K562 (cell line): Measurements from ENCODE around the gene GLIPR1L1. TPM values are rescaled to one million over a fixed set of nuclear protein-coding genes. Genes with fewer than 3 reads are reported as not detected.

Source experiments
- ATAC-seq: fragments of 200-7000 bp; cut with Tn5 transposase; 3 replicates; pipeline ENCODE4 v1.9.1; 2020; ENCODE audit warnings: moderate library complexity
- BruUV-seq: library from RNA; stranded (reverse); fragments of 400-500 nt; replicated peaks from 2 replicates; lab custom pipeline; 2021; lab: Mats Ljungman, UMichigan
- CTCF ChIA-PET: fragments of 300-600 bp; formaldehyde crosslinking; extraction: SDS; loops from one replicate; lab custom pipeline; 2021; ENCODE audit warnings: low intra/inter-chr PET ratio; lab: Yijun Ruan, JAX
- POLR2A ChIA-PET: fragments of 300-600, 350-650 bp; sonication (Branson Sonifier 250); formaldehyde crosslinking; extraction: SDS; loops from one replicate; lab custom pipeline; 2021; ENCODE audit warnings: antibody characterized with exemption, inconsistent platforms; lab: Yijun Ruan, JAX
- DNase-seq, 4 experiments: peaks; one replicate each; pipeline versions ENCODE4 v3.0.0 to v3.0.0-alpha.2; 2011 to 2018; ENCODE audit warnings: low spot score in 3 of 4, mixed read lengths in 3 of 4; ENCODE audit errors: extremely low read depth in 1 of 4
- FAIRE-seq: peaks from 2 replicates; lab custom pipeline; 2011; peaks lifted over from hg19 to GRCh38; lab: Jason Lieb, UNC
- H2AFZ ChIP-seq: 2 replicates; pipeline ENCODE4 v1.6.0; 2011; ENCODE audit warnings: low read depth, low read length, control low read depth, inconsistent platforms
- H3K27ac ChIP-seq: fragments of 200-600 bp; 3 replicates; pipeline ENCODE4 v1.8.0; 2011; ENCODE audit warnings: low read depth, mild to moderate bottlenecking, control low read depth, inconsistent platforms, low read length, moderate library complexity, mixed read lengths; ENCODE audit errors: extremely low read depth
- H3K27me3 ChIP-seq, 2 experiments: fragments of 300-600 bp in 1 of 2; 2 replicates in 1 of 2; 3 replicates in 1 of 2; pipeline versions ENCODE4 v1.6.0 to v1.8.0; 2011; ENCODE audit warnings: inconsistent platforms in 2 of 2, low read length in 2 of 2, mild to moderate bottlenecking in 1 of 2, mixed read lengths in 1 of 2, moderate library complexity in 1 of 2; ENCODE audit not compliant: control insufficient read depth in 2 of 2, insufficient read depth in 2 of 2
- H3K36me3 ChIP-seq: fragments of 300-600 bp; 3 replicates; pipeline ENCODE4 v1.8.0; 2011; ENCODE audit warnings: mild to moderate bottlenecking, low read length, inconsistent platforms; ENCODE audit not compliant: control insufficient read depth, insufficient read depth
- H3K4me1 ChIP-seq, 2 experiments: fragments of 200-600 bp in 1 of 2; replicated peaks in 1 of 2; 2 replicates in 1 of 2; 3 replicates in 1 of 2; pipeline versions ENCODE4 v1.5.1 to v1.8.0; 2011; ENCODE audit warnings: inconsistent platforms in 2 of 2, low read length in 2 of 2, mild to moderate bottlenecking in 1 of 2, mixed read lengths in 1 of 2, moderate library complexity in 1 of 2; ENCODE audit not compliant: control insufficient read depth in 2 of 2, insufficient read depth in 2 of 2
- H3K4me2 ChIP-seq: 2 replicates; pipeline ENCODE4 v1.6.1; 2011; ENCODE audit warnings: low read length, control low read depth, inconsistent platforms, mixed read lengths; ENCODE audit not compliant: insufficient read depth
- H3K4me3 ChIP-seq: fragments of 200-600 bp; sonication (generic), shearing (Covaris generic); 2 replicates; pipeline ENCODE4 v1.5.1; 2016; ENCODE audit warnings: control low read depth, inconsistent platforms
- H3K79me2 ChIP-seq: fragments of 200-600 bp; 3 replicates; pipeline ENCODE4 v1.8.0; 2011; ENCODE audit warnings: low read length, inconsistent platforms; ENCODE audit not compliant: control insufficient read depth, insufficient read depth
- H3K9ac ChIP-seq, 2 experiments: 2 replicates each; pipeline versions ENCODE4 v1.6.0 to v1.6.1; 2011; ENCODE audit warnings: low read depth in 2 of 2, low read length in 2 of 2, control low read depth in 1 of 2, inconsistent platforms in 1 of 2, mild to moderate bottlenecking in 1 of 2, mixed read lengths in 1 of 2; ENCODE audit not compliant: insufficient read depth in 1 of 2
- H3K9me1 ChIP-seq: one replicate; pipeline ENCODE4 v1.6.0; 2011; ENCODE audit warnings: inconsistent platforms, mild to moderate bottlenecking, low read length, moderate library complexity; ENCODE audit not compliant: control insufficient read depth, insufficient read depth
- H3K9me3 ChIP-seq: replicated peaks from 2 replicates; pipeline ENCODE4 v1.5.1; 2011; ENCODE audit warnings: low read depth, low read length, inconsistent platforms; ENCODE audit not compliant: control insufficient read depth, insufficient read depth
- H4K20me1 ChIP-seq: replicated peaks from 2 replicates; pipeline ENCODE4 v1.6.1; 2011; ENCODE audit warnings: low read length, inconsistent platforms, mixed read lengths; ENCODE audit not compliant: control insufficient read depth, insufficient read depth
- DPF2 ChIP-seq: fragments of 450-650 bp; IDR thresholded peaks from 2 replicates; pipeline ENCODE4 v1.6.1; 2016
- MYC ChIP-seq, 2 experiments: fragments of 250-450 bp in 1 of 2; sonication (Bioruptor Pico) in 1 of 2; IDR thresholded peaks; 2 replicates each; pipeline versions ENCODE4 v1.5.1 to v1.6.1; 2012 to 2021; ENCODE audit warnings: low read depth in 2 of 2, borderline replicate concordance in 1 of 2, improper control_type of control experiment in 1 of 2, low read length in 1 of 2, mild to moderate bottlenecking in 1 of 2, moderate library complexity in 1 of 2
- POLR3A ChIP-seq: IDR thresholded peaks from 2 replicates; pipeline ENCODE4 v1.6.1; 2011; ENCODE audit warnings: borderline replicate concordance, mild to moderate bottlenecking, moderate library complexity; ENCODE audit not compliant: insufficient read length, insufficient read depth; ENCODE audit errors: extremely low read depth
- TSC22D4 ChIP-seq: fragments of 450-650 bp; IDR thresholded peaks from 2 replicates; pipeline ENCODE4 v1.6.1; 2016; ENCODE audit warnings: missing genetic modification characterization, missing biosample characterization, control low read depth
- ZNF124 ChIP-seq: sonication (generic); formaldehyde crosslinking; IDR thresholded peaks from 2 replicates; pipeline ENCODE4 v1.8.1; 2022; ENCODE audit warnings: missing genetic modification reagents
- ZNF239 ChIP-seq: fragments of 250-450 bp; sonication (Bioruptor Pico); IDR thresholded peaks from 2 replicates; pipeline ENCODE4 v1.4.0; 2020; ENCODE audit warnings: mild to moderate bottlenecking
- ZNF280B ChIP-seq: fragments of 250-450 bp; sonication (Bioruptor Pico); IDR thresholded peaks from 2 replicates; pipeline ENCODE4 v1.5.1; 2021; ENCODE audit warnings: mild to moderate bottlenecking
- ZNF551 ChIP-seq: fragments of 250-450 bp; sonication (Bioruptor Pico); IDR thresholded peaks from 2 replicates; pipeline ENCODE4 v1.5.0; 2021; ENCODE audit warnings: mild to moderate bottlenecking, moderate library complexity
- ZNF583 ChIP-seq: fragments of 250-450 bp; sonication (Bioruptor Pico); IDR thresholded peaks from 2 replicates; pipeline ENCODE4 v1.4.0; 2020
- WGBS: fragments of 100-300 bp; shearing (Covaris generic); methylation state at CpG from one replicate; pipeline ENCODE4 v1.1.6; 2016; ENCODE audit warnings: low coverage, mixed read lengths; ENCODE audit not compliant: insufficient coverage; ENCODE audit errors: missing lambda C conversion rate; 5-methylcytosine and 5-hydroxymethylcytosine counted together
- in situ Hi-C: fragments of 300-500 bp; cut with MboI; formaldehyde crosslinking; loops from 4 replicates; pipeline ENCODE4 v1.15.0; 2018; ENCODE audit warnings: inconsistent platforms, mixed read lengths
- intact Hi-C: fragments of 100-400 bp; cut with micrococcal nuclease; formaldehyde crosslinking; loops from 2 replicates; pipeline ENCODE4 v1.14.2; 2022
- polyA plus RNA-seq, 8 experiments: library from polyadenylated mRNA; depleted of rRNA in 4 of 8; stranded (reverse) in 5 of 8; unstranded in 3 of 8; fragments of >200 nt; fragmentation: Nextera tagmentation in 2 of 8; fragmentation: Illumina TruSeq in 1 of 8; extraction: Ambion mirVana in 2 of 8; extraction: Trizol in 1 of 8; gene quantifications; 2 replicates each; pipeline versions ENCODE4 v1.2.1 to v1.2.3, GENCODE V29; 2011 to 2014; ENCODE audit warnings: inconsistent platforms in 1 of 8, missing spikeins in 1 of 8
- total RNA-seq, 7 experiments: library from RNA; depleted of rRNA in 6 of 7; stranded (reverse); fragments of >200 nt in 6 of 7; fragmentation: Illumina TruSeq in 2 of 7; extraction: Trizol in 2 of 7; gene quantifications; 2 replicates each; pipeline versions ENCODE4 v1.2.1 to v1.2.3, GENCODE V29; 2011 to 2021; ENCODE audit warnings: low replicate concordance in 1 of 7
- TF ChIP-seq, protein P1 (sequence below): sonication (generic); formaldehyde crosslinking; IDR thresholded peaks from 2 replicates; pipeline ENCODE4 v1.9.0; 2022; ENCODE audit warnings: mild to moderate bottlenecking, missing genetic modification reagents
- TF ChIP-seq, protein P2 (sequence below), 2 experiments: fragments of 450-650 bp; formaldehyde crosslinking in 1 of 2; IDR thresholded peaks; 2 replicates each; pipeline versions ENCODE4 v1.4.0 to v1.6.1; 2014 to 2020; ENCODE audit warnings: mild to moderate bottlenecking in 2 of 2, borderline replicate concordance in 1 of 2, low read depth in 1 of 2

GLIPR1L1 gene
- total and polyA plus RNA-seq, 9 of the 15 experiments (the other 6 are each of a cell fraction or from before 2014, with no cell fraction given) = not detected

- no TSS peak for BruUV-seq
- Histone ChIP-seq H3K79me2 (no peaks in the 10 kb centered on the region), H3K27me3 (no peaks in the 10 kb centered on the region), H3K4me1 (peaks cover 0 to 4% of the 10 kb centered on the region in 2 experiments; a peak in 2 of 5 replicates), H3K36me3 (no peaks in the 10 kb centered on the region), H4K20me1 (no peaks in the 10 kb centered on the region), H3K27ac (peak within 1 kb of the TSS; percentile 61), H2AFZ (peak within 1 kb of the TSS; percentile 91), H3K9me1 (no peaks in the 10 kb centered on the region), H3K9me3 (no peaks in the 10 kb centered on the region), H3K4me3 (peak within 1 kb of the TSS; percentile 36), H3K9ac (peak within 1 kb of the TSS; percentile 55 to 87), H3K4me2 (peak within 1 kb of the TSS; percentile 82)
- DNase-seq (peak; percentile 73 to 90 (median 80)), ATAC-seq (peak; percentile 100), FAIRE-seq (peak; percentile 60)
- ChIA-PET POLR2A (interaction anchor here (0.6 kb wide), 1 partner anchor 126 kb away, joined by 3 read pairs; no protein-coding TSS in a partner anchor), CTCF (no interaction called here)
- in situ Hi-C loops (no loop called here), intact Hi-C loops (no loop called here)
- WGBS = 18% methylated on average over 36 of the region's 36 CpGs
- TF ChIP-seq ZNF583 (CRISPR knock-in tag) = no peak
- TF ChIP-seq ZNF239 = no peak
- TF ChIP-seq, protein P1, sequence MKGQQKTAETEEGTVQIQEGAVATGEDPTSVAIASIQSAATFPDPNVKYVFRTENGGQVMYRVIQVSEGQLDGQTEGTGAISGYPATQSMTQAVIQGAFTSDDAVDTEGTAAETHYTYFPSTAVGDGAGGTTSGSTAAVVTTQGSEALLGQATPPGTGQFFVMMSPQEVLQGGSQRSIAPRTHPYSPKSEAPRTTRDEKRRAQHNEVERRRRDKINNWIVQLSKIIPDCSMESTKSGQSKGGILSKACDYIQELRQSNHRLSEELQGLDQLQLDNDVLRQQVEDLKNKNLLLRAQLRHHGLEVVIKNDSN (CRISPR knock-in tag) = no peak
- TF ChIP-seq MYC (IDR thresholded peaks at IDR 0.05; ENCODE audit: low read depth, low read length) = peak; percentile 27; the same call in 1 of the 2 replicates
- no peak for TF ChIP-seq MYC (CRISPR knock-in tag; IDR thresholded peaks at IDR 0.05; ENCODE audit: borderline replicate concordance, low read depth)
- no peak for TF ChIP-seq ZNF551
- no peak for TF ChIP-seq POLR3A
- TF ChIP-seq TSC22D4 (tag) = no peak
- no peak for TF ChIP-seq DPF2
- TF ChIP-seq ZNF280B (CRISPR knock-in tag) = no peak
- no peak for TF ChIP-seq ZNF124 (CRISPR knock-in tag)
- TF ChIP-seq, protein P2, sequence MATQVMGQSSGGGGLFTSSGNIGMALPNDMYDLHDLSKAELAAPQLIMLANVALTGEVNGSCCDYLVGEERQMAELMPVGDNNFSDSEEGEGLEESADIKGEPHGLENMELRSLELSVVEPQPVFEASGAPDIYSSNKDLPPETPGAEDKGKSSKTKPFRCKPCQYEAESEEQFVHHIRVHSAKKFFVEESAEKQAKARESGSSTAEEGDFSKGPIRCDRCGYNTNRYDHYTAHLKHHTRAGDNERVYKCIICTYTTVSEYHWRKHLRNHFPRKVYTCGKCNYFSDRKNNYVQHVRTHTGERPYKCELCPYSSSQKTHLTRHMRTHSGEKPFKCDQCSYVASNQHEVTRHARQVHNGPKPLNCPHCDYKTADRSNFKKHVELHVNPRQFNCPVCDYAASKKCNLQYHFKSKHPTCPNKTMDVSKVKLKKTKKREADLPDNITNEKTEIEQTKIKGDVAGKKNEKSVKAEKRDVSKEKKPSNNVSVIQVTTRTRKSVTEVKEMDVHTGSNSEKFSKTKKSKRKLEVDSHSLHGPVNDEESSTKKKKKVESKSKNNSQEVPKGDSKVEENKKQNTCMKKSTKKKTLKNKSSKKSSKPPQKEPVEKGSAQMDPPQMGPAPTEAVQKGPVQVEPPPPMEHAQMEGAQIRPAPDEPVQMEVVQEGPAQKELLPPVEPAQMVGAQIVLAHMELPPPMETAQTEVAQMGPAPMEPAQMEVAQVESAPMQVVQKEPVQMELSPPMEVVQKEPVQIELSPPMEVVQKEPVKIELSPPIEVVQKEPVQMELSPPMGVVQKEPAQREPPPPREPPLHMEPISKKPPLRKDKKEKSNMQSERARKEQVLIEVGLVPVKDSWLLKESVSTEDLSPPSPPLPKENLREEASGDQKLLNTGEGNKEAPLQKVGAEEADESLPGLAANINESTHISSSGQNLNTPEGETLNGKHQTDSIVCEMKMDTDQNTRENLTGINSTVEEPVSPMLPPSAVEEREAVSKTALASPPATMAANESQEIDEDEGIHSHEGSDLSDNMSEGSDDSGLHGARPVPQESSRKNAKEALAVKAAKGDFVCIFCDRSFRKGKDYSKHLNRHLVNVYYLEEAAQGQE (IDR thresholded peaks at IDR 0.05; ENCODE audit: borderline replicate concordance) = no peak
- TF ChIP-seq, protein P2 (CRISPR knock-in tag; IDR thresholded peaks at IDR 0.05; ENCODE audit: low read depth) = no peak
Measured at GRCh38 chr12:75390899-75391538, 56.5 kb downstream of the GLIPR1L1 start, which contains the start of gene GLIPR1L2. Gene GLIPR1L2, plus strand, starts transcription at chr12:75391089. Its CDS starts 28 bp downstream, at chr12:75391117.
